ENCODE measurements around the gene HDDC2.
A peak's percentile ranks its signal among the peaks of the same experiment; 100 is the strongest.

Gene HDDC2

GRCh38 chr6:125310994-125311649, 9.4 kb upstream of the HDDC2 start:
- H3K4me3 ChIP-seq (ENCODE audit: low read depth, low read length) = no peak overlapping the region
- peak; percentile 56 for TF ChIP-seq CTCF (IDR thresholded peaks at IDR 0.05; ENCODE audit: insufficient read depth, low read length, missing control alignments)
- DNase-seq (ENCODE audit: low read depth, low spot score) = no peak
- CTCF ChIA-PET = interaction anchor here (0.6 to 13.1 kb wide), 35 partner anchors 9 to 693 kb away, joined by 3 to 488 read pairs (median 5); partner anchors contain the start of genes HDDC2, HEY2, HINT3 and NCOA7
- POLR2A ChIA-PET = no interaction called here

DNA sequence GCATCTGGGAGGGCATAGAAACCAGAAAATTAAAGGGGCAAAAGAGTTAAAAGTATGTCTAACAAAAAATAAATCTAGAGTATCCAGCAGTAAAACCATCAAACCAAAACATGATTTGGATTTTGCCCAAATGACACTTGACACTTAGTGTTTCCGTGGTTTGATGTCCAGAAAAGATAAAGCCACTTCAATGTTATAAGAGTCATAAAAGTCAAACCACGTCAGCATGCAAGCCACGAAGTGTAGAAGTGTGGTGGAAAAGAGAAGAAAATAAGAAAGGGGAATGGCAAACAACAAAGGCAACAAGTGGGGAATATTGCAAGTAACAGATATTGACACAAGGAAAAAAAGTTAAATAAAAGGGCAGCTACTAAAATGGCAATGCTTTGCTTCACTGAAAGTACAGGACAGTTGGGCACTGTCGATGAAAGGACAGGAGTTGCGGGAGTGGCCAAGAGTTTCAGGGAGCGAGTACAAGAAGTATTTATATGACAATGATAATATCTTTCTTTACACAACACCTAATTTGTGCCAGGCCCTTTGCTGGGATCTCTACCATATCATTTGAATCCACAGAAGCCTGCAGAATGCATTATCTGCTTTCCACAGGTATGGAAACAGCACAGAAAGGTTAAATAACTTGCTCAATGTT, 6.3 kb upstream of the HDDC2 start:
- no peak for TF ChIP-seq CTCF (IDR thresholded peaks at IDR 0.05; ENCODE audit: insufficient read depth, low read length, missing control alignments)
- POLR2A ChIA-PET = no interaction called here
- no peak overlapping the region for H3K4me3 ChIP-seq (ENCODE audit: low read depth, low read length)
- DNase-seq (ENCODE audit: low read depth, low spot score) = no peak
- CTCF ChIA-PET = interaction anchor here (1.0 to 13.1 kb wide), 6 partner anchors 15 to 666 kb away, joined by 3 to 488 read pairs (median 7); partner anchors contain the start of genes HEY2 and TPD52L1

- TF ChIP-seq CTCF (IDR thresholded peaks at IDR 0.05; ENCODE audit: insufficient read depth, low read length, missing control alignments) = no peak
- DNase-seq (ENCODE audit: low read depth, low spot score) = no peak
- no peak overlapping the region for H3K4me3 ChIP-seq (ENCODE audit: low read depth, low read length)
- CTCF ChIA-PET = interaction anchor here (0.7 to 13.1 kb wide), 3 partner anchors 59 to 451 kb away, joined by 3 to 488 read pairs (median 8); partner anchors contain the start of gene HEY2
- POLR2A ChIA-PET = no interaction called here
Observed at GRCh38 chr6:125307150-125307838, 5.5 kb upstream of the HDDC2 start.

DNA sequence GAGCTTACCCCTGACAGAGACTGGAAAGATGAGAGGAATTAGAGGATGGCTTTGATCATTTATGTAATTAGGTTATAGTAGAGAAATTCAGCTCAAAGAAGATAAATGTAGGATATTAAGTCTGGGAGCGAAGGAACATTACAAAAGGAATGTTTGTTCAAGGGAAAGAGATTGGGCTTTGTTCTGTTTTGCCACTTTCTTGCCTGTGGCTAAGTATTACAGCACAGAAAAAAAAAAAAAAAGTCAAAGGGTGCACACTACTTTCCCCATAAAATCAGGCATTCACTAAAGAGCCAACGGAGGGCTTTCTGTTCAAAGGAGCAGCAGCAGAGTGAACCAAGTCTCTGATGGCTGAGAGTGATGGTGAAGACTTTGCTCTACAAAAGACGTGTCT, 5.0 kb upstream of the HDDC2 start:
- no peak for TF ChIP-seq CTCF (IDR thresholded peaks at IDR 0.05; ENCODE audit: insufficient read depth, low read length, missing control alignments)
- DNase-seq (ENCODE audit: low read depth, low spot score) = no peak
- CTCF ChIA-PET = interaction anchor here (0.7 to 13.1 kb wide), 3 partner anchors 59 to 452 kb away, joined by 3 to 488 read pairs (median 8); partner anchors contain the start of gene HEY2
- no peak overlapping the region for H3K4me3 ChIP-seq (ENCODE audit: low read depth, low read length)
- POLR2A ChIA-PET = no interaction called here

GRCh38 chr6:125304970-125305660, 3.3 kb upstream of the HDDC2 start:
- TF ChIP-seq CTCF (IDR thresholded peaks at IDR 0.05; ENCODE audit: insufficient read depth, low read length, missing control alignments) = no peak
- no peak overlapping the region for H3K4me3 ChIP-seq (ENCODE audit: low read depth, low read length)
- CTCF ChIA-PET = interaction anchor here (1.1 to 2.0 kb wide), 5 partner anchors 9 to 191 kb away, joined by 3 to 13 read pairs (median 3); partner anchors contain the start of gene TPD52L1
- POLR2A ChIA-PET = no interaction called here
- DNase-seq (ENCODE audit: low read depth, low spot score) = no peak

Measured in AG04449 (cell line).